Measurements from ENCODE around the gene HPCAL1. TPM values are rescaled to one million over a fixed set of nuclear protein-coding genes. Genes with fewer than 3 reads are reported as not detected.

HPCAL1 gene
- total RNA-seq, 6 experiments from 2014 or later = 36.3 to 60.3 (median 57.2) TPM

GRCh38 chr2:10345126-10345525, 42.4 kb downstream of the HPCAL1 start:
- no peaks in the 10 kb centered on the region for H3K27me3 Mint-ChIP-seq (ENCODE audit: insufficient read depth)
- peak overlapping the region; percentile 47; the same call in 1 of the 2 replicates for H3K4me3 Mint-ChIP-seq
- H3K9me3 Mint-ChIP-seq = no peaks in the 10 kb centered on the region
- H3K4me1 Mint-ChIP-seq (ENCODE audit: low read depth) = peaks cover 65% of the 10 kb centered on the region
- DNase-seq = no peak
- H3K36me3 Mint-ChIP-seq (ENCODE audit: low read depth) = no peaks in the 10 kb centered on the region
- no peak for TF ChIP-seq CTCF (IDR thresholded peaks at IDR 0.05)
- H3K27ac Mint-ChIP-seq = peak overlapping the region; percentile 53; the same call in 1 of the 2 replicates

DNA sequence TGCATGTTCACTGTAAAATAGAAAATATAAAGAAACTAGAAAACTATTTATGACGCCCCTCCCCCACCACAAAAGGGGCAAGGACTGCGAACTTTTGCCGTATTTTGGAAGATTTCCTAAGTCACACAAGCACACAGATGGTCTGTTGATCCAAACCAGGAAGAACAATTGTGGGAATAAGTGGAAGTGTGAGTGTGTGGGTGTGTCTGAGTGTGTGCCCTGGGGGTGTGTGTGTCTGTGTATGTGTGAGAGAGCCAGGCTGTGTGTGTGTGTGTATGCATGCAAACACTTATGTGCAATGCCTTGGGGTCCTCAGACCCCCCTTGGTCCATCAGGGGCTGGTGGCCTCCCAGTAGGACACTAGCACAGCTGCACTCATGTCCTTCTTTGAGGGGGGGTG, 43.1 kb downstream of the HPCAL1 start:
- Mint-ChIP-seq H3K4me1 (ENCODE audit: low read depth) (peaks cover 62% of the 10 kb centered on the region), H3K4me3 (no peak overlapping the region), H3K36me3 (ENCODE audit: low read depth) (no peaks in the 10 kb centered on the region), H3K27me3 (ENCODE audit: insufficient read depth) (no peaks in the 10 kb centered on the region), H3K9me3 (no peaks in the 10 kb centered on the region), H3K27ac (no peak overlapping the region)
- DNase-seq = no peak
- no peak for TF ChIP-seq CTCF (IDR thresholded peaks at IDR 0.05)

- TF ChIP-seq CTCF (IDR thresholded peaks at IDR 0.05) = peak; percentile 34
- no peaks in the 10 kb centered on the region for H3K27me3 Mint-ChIP-seq (ENCODE audit: insufficient read depth)
- H3K9me3 Mint-ChIP-seq = no peaks in the 10 kb centered on the region
- no peaks in the 10 kb centered on the region for H3K36me3 Mint-ChIP-seq (ENCODE audit: low read depth)
- peak overlapping the region; percentile 25 for H3K27ac Mint-ChIP-seq
- DNase-seq = peak; percentile 6
- no peak overlapping the region for H3K4me3 Mint-ChIP-seq
- H3K4me1 Mint-ChIP-seq (ENCODE audit: low read depth) = peaks cover 52% of the 10 kb centered on the region
Observed at GRCh38 chr2:10346929-10347561, 44.3 kb downstream of the HPCAL1 start.

GRCh38 chr2:10347562-10347948, 44.9 kb downstream of the HPCAL1 start:
- no peak overlapping the region for H3K4me3 Mint-ChIP-seq
- no peaks in the 10 kb centered on the region for H3K27me3 Mint-ChIP-seq (ENCODE audit: insufficient read depth)
- H3K36me3 Mint-ChIP-seq (ENCODE audit: low read depth) = no peaks in the 10 kb centered on the region
- no peak for TF ChIP-seq CTCF (IDR thresholded peaks at IDR 0.05)
- H3K27ac Mint-ChIP-seq = peak overlapping the region; percentile 25; the same call in 1 of the 2 replicates
- no peak for DNase-seq
- H3K9me3 Mint-ChIP-seq = no peaks in the 10 kb centered on the region
- peaks cover 49% of the 10 kb centered on the region for H3K4me1 Mint-ChIP-seq (ENCODE audit: low read depth)

DNA sequence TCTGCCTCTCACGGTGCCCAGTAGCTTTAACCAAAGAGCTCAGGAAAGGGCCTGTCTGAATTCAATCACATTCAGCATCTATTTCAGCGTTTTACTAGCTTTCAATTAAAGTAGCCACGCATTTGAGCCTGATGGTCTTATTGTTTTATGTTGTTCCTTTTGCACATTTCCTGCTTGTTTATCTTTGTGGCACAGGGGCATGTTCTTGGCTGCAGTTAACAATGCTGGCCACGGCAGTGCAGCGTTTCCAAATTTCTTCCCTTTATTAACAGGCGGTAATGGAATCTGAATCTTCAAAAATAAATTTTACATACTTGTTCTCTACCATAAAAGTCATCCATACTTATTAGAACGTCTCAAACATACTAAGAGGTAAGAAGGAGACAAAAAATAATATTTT, 46.2 kb downstream of the HPCAL1 start:
- Mint-ChIP-seq H3K4me3 (no peak overlapping the region), H3K9me3 (no peaks in the 10 kb centered on the region), H3K36me3 (ENCODE audit: low read depth) (no peaks in the 10 kb centered on the region), H3K27ac (no peak overlapping the region), H3K4me1 (ENCODE audit: low read depth) (peaks cover 36% of the 10 kb centered on the region), H3K27me3 (ENCODE audit: insufficient read depth) (no peaks in the 10 kb centered on the region)
- DNase-seq = no peak
- no peak for TF ChIP-seq CTCF (IDR thresholded peaks at IDR 0.05)
